Adrenal gland (tissue), 12 donors: ENCODE measurements around the gene USP40. TPM values are rescaled to one million over a fixed set of nuclear protein-coding genes. Genes with fewer than 3 reads are reported as not detected.

Experiments used
- DNase-seq, 7 donors: peaks; one replicate each; pipeline ENCODE4 v3.0.0-alpha.2; 2019 to 2020
- H3K27ac ChIP-seq, 5 donors: fragments of 200-600 bp; sonication (generic) in 4 of 5; 1 replicate in 3 of 5; 2 replicates in 2 of 5; pipeline versions ENCODE4 v1.5.1 to v1.8.0; 2016 to 2020; ENCODE audit warnings: mild to moderate bottlenecking in 1 of 5
- H3K27me3 ChIP-seq: fragments of 200-600 bp; 2 replicates; pipeline ENCODE4 v1.8.0; 2021
- H3K36me3 ChIP-seq, 2 donors: fragments of 200-600 bp; replicated peaks in 1 of 2; 1 replicate in 1 of 2; 2 replicates in 1 of 2; pipeline versions ENCODE4 v1.5.1 to v1.8.0; 2018 to 2022
- H3K4me1 ChIP-seq, 2 donors: fragments of 200-600 bp; replicated peaks in 1 of 2; 1 replicate in 1 of 2; 2 replicates in 1 of 2; pipeline versions ENCODE4 v1.5.1 to v1.8.0; 2018 to 2021
- H3K4me3 ChIP-seq, 4 donors: fragments of 200-600 bp; sonication (generic) in 3 of 4; one replicate each; pipeline ENCODE4 v1.5.1; 2016 to 2018
- H3K9me3 ChIP-seq, 3 donors: fragments of 200-600 bp; sonication (generic) in 1 of 3; replicated peaks in 1 of 3; 1 replicate in 2 of 3; 2 replicates in 1 of 3; pipeline versions ENCODE4 v1.5.1 to v1.8.0; 2016 to 2021
- POLR2A ChIP-seq, 2 donors: fragments of 450-650 bp; IDR thresholded peaks; one replicate each; pipeline ENCODE4 v1.6.1; 2017; ENCODE audit warnings: antibody characterized with exemption in 2 of 2, mild to moderate bottlenecking in 2 of 2, moderate library complexity in 1 of 2
- WGBS, 4 donors: extraction: QIAGEN DNeasy Blood & Tissue Kit in 2 of 4; methylation state at CpG; one replicate each; pipeline versions ENCODE4 v1.1.5 to v1.1.7; 2013 to 2017; 5-methylcytosine and 5-hydroxymethylcytosine counted together
- intact Hi-C, 2 donors: fragments of 100-400 bp; cut with DNase I; formaldehyde crosslinking; loops; one replicate each; pipeline versions ENCODE4 v1.14.1 to v1.15.0; 2022 to 2023
- polyA plus RNA-seq, 3 donors: library from polyadenylated mRNA; stranded (reverse); fragments of 200-250 nt in 2 of 3; fragments of 350-450 nt in 1 of 3; fragmentation: Illumina TruSeq in 1 of 3; extraction: RNeasy Lipid Tissue Mini Kit (QIAGEN cat#74804) in 1 of 3; gene quantifications; one replicate each; pipeline ENCODE4 v1.2.3, GENCODE V29; 2013 to 2014
- total RNA-seq, 9 donors: library from RNA; depleted of rRNA in 4 of 9; stranded (reverse); fragments of >200 nt in 4 of 9; fragments of 120-200 nt in 1 of 9; fragmentation: NEBNext Ultra II Directional in 1 of 9; extraction: Animal tissue kit (Norgen Biotek cat#: 25700) in 1 of 9; gene quantifications; one replicate each; pipeline versions ENCODE4 v1.1.0 to v1.2.4, GENCODE V29; 2013 to 2023
- TF ChIP-seq, protein P1 (sequence below), 6 experiments: fragments of 450-650 bp in 4 of 6; fragments of 200-600 bp in 2 of 6; sonication (generic) in 1 of 6; IDR thresholded peaks; 1 replicate in 5 of 6; 2 replicates in 1 of 6; pipeline versions ENCODE4 v1.5.1 to v1.8.0; 2016 to 2021; ENCODE audit warnings: antibody characterized with exemption in 6 of 6, mild to moderate bottlenecking in 2 of 6, moderate library complexity in 1 of 6
- donor health status: healthy with polysubstance abuse.
- donor health status: Bipolar disorder and iron deficiency.
- donor health status: DM: yes; HTN: yes; CAD: no.
- donor health status: DM: no; HTN: no; CAD: no.
- donor health status: DM: no; HTN: no; CAD: no.
- donor health status: DM: yes; HTN: yes; CAD: no.

The USP40 gene
- total and polyA plus RNA-seq, 12 donors = 25.1 to 98.7 (median 46.3) TPM

- WGBS, 4 donors = 84 to 98% (median 96%) methylated on average over 7 to 8 of the region's 8 CpGs
- Histone ChIP-seq H3K36me3 (peaks cover 0 to 64% of the 10 kb centered on the region in 2 donors), H3K27ac (no peak overlapping the region), H3K4me3 (no peak overlapping the region), H3K9me3 (no peaks in the 10 kb centered on the region), H3K27me3 (no peaks in the 10 kb centered on the region), H3K4me1 (no peaks in the 10 kb centered on the region)
- no peak for DNase-seq
- TF ChIP-seq, protein P1, sequence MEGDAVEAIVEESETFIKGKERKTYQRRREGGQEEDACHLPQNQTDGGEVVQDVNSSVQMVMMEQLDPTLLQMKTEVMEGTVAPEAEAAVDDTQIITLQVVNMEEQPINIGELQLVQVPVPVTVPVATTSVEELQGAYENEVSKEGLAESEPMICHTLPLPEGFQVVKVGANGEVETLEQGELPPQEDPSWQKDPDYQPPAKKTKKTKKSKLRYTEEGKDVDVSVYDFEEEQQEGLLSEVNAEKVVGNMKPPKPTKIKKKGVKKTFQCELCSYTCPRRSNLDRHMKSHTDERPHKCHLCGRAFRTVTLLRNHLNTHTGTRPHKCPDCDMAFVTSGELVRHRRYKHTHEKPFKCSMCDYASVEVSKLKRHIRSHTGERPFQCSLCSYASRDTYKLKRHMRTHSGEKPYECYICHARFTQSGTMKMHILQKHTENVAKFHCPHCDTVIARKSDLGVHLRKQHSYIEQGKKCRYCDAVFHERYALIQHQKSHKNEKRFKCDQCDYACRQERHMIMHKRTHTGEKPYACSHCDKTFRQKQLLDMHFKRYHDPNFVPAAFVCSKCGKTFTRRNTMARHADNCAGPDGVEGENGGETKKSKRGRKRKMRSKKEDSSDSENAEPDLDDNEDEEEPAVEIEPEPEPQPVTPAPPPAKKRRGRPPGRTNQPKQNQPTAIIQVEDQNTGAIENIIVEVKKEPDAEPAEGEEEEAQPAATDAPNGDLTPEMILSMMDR (IDR thresholded peaks at IDR 0.05) = no peak
- no peak for TF ChIP-seq POLR2A (IDR thresholded peaks at IDR 0.05)
- intact Hi-C loops = no loop called here
Observed at GRCh38 chr2:233461481-233461891, 105.1 kb downstream of the USP40 start.

DNA sequence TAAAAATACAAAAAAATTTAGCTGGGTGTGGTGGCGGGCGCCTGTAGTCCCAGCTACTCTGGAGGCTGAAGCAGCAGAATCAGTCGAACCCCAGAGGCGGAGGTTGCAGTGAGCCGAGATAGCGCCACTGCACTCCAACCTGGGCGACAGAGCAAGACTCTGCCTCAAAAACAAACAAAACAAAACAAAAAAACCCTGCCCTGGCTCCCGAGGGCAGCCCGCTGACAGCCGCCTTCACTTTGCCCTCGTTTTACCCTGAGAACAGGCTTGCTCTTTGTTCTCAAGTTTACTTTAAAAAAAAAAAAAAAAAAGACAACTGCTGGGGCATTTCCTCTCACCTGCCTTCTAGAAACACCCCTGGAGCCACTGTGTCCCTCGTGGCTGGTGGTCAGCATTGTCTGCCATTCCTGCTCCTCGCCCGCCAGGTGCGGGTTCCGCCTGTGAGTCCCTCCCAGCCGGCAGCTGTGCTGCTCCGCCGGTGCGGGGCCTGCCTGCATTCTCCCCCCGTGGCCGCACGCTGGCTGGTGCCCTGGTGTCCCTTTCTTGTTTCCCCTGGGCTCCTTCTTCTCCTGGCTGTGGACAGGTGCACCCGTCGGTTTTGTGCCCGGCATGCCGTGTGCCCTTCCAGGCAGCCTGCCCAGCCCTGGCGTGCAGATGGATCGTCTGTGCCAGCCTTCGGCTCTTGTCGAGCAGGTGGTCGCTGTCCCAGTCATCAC lies 105.7 kb downstream of the USP40 start:
- intact Hi-C loops = no loop called here
- H3K27me3 ChIP-seq = no peaks in the 10 kb centered on the region
- DNase-seq = no peak
- WGBS, 4 donors = 92 to 94% (median 93%) methylated on average over 29 to 32 of the region's 32 CpGs
- no peak overlapping the region for H3K4me3 ChIP-seq
- no peak for TF ChIP-seq POLR2A (IDR thresholded peaks at IDR 0.05)
- TF ChIP-seq, protein P1 (IDR thresholded peaks at IDR 0.05) = no peak
- H3K4me1 ChIP-seq = no peaks in the 10 kb centered on the region
- peaks cover 0 to 63% of the 10 kb centered on the region in 2 donors for H3K36me3 ChIP-seq
- H3K27ac ChIP-seq = no peak overlapping the region
- no peaks in the 10 kb centered on the region for H3K9me3 ChIP-seq

GRCh38 chr2:233459426-233459825 lies 107.2 kb downstream of the USP40 start:
- H3K36me3 ChIP-seq = peaks cover 0 to 70% of the 10 kb centered on the region in 2 donors
- 94 to 97% (median 96%) methylated on average over 8 to 10 of the region's 10 CpGs for WGBS, 4 donors
- intact Hi-C loops = no loop called here
- no peaks in the 10 kb centered on the region for H3K4me1 ChIP-seq
- H3K27me3 ChIP-seq = no peaks in the 10 kb centered on the region
- DNase-seq = no peak
- no peak overlapping the region for H3K4me3 ChIP-seq
- H3K9me3 ChIP-seq = no peaks in the 10 kb centered on the region
- no peak for TF ChIP-seq POLR2A (IDR thresholded peaks at IDR 0.05)
- no peak overlapping the region for H3K27ac ChIP-seq

DNA sequence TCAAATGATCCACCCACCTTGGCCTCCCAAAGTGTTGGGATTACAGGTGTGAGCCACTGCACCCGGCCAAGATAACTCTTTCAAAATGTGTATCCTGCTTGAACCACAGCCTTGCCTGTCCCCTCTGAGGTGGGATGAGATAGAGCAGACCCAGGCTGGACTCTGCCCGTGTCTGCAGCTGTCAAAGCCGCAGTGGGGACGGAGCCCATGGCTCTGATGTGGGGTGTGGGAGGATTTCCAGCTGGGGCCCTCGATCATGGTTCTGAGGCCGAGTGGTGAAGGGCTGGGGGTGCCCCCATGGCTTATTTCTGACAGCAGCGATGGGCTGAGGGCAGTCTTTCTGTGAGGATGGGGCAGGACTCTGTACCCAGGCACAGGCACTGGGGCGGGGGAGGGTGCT lies 107.8 kb downstream of the USP40 start:
- no peak overlapping the region for H3K27ac ChIP-seq
- 80 to 96% (median 93%) methylated on average over 1 to 8 of the region's 8 CpGs for whole genome bisulfite sequencing, 4 donors
- peaks cover 0 to 69% of the 10 kb centered on the region in 2 donors for H3K36me3 ChIP-seq
- no peak overlapping the region for H3K4me3 ChIP-seq
- intact Hi-C loops = no loop called here
- no peak for DNase-seq
- TF ChIP-seq, protein P1 (IDR thresholded peaks at IDR 0.05) = no peak
- H3K27me3 ChIP-seq = no peaks in the 10 kb centered on the region
- no peaks in the 10 kb centered on the region for H3K4me1 ChIP-seq
- no peaks in the 10 kb centered on the region for H3K9me3 ChIP-seq
